SK-N-SH (cell line): ENCODE results near the gene ACSF3.

Experiments used
- CTCF ChIP-seq: fragments of 200-600 bp; sonication (generic); IDR thresholded peaks from 2 replicates; pipeline ENCODE4 v1.6.1; 2017; ENCODE audit warnings: antibody characterized with exemption, mild to moderate bottlenecking, moderate library complexity
- GABPA ChIP-seq: IDR thresholded peaks from 2 replicates; pipeline ENCODE4 v1.4.0; 2012; ENCODE audit warnings: low read depth, mild to moderate bottlenecking
- MAX ChIP-seq: IDR thresholded peaks from 2 replicates; pipeline ENCODE4 v1.4.0; 2012; ENCODE audit warnings: low read depth
- MEF2A ChIP-seq: IDR thresholded peaks from 2 replicates; pipeline ENCODE4 v1.4.0; 2012; ENCODE audit warnings: low read depth, borderline replicate concordance
- NRF1 ChIP-seq: IDR thresholded peaks from 2 replicates; pipeline ENCODE4 v1.6.1; 2012; ENCODE audit warnings: low read depth, mild to moderate bottlenecking, low read length
- PBX3 ChIP-seq: IDR thresholded peaks from 2 replicates; pipeline ENCODE4; 2012
- TAF1 ChIP-seq: IDR thresholded peaks from 2 replicates; pipeline ENCODE4 v1.6.1; 2012; ENCODE audit warnings: low read depth, mild to moderate bottlenecking, low read length, moderate library complexity, borderline replicate concordance
- TEAD4 ChIP-seq: IDR thresholded peaks from 2 replicates; pipeline ENCODE4 v1.4.0; 2012; ENCODE audit warnings: mild to moderate bottlenecking, borderline replicate concordance; ENCODE audit not compliant: insufficient read depth
- USF2 ChIP-seq: fragments of 150-350 bp; IDR thresholded peaks from 2 replicates; pipeline ENCODE4 v1.6.1; 2017; ENCODE audit warnings: antibody characterized with exemption, low read length, low read depth, borderline replicate concordance

GRCh38 chr16:89094880-89095258, 1.2 kb downstream of the ACSF3 start:
- TF ChIP-seq CTCF (no peak), MAX (no peak), TEAD4 (no peak), PBX3 (no peak), GABPA (no peak), USF2 (no peak), NRF1 (no peak), MEF2A (no peak), TAF1 (no peak)
